ENCODE results near the gene MXRA8.
"Not testable (repeated sequence)": the region's sequence is repeated elsewhere in the genome, so short reads cannot be mapped to it uniquely, and the experiment has no call there.

MXRA8 gene

GRCh38 chr1:1318131-1318652 lies 40.2 kb downstream of the MXRA8 start:
- no peaks in the 10 kb centered on the region for H3K27me3 Mint-ChIP-seq
- H3K4me1 Mint-ChIP-seq (ENCODE audit: low read depth in 2 of 2): peaks cover 3 to 16% of the 10 kb centered on the region in 2 donors
- no peak overlapping the region for H3K27ac Mint-ChIP-seq
- peaks cover 41% of the 10 kb centered on the region for H3K36me3 Mint-ChIP-seq (ENCODE audit: insufficient read depth)
- no peak for DNase-seq
- no peak for ATAC-seq (replicated peaks)
- no peak overlapping the region for H3K4me3 Mint-ChIP-seq
- H3K9me3 Mint-ChIP-seq: no peaks in the 10 kb centered on the region

- no peaks in the 10 kb centered on the region for H3K27me3 Mint-ChIP-seq
- ATAC-seq (replicated peaks): no peak
- H3K36me3 Mint-ChIP-seq (ENCODE audit: insufficient read depth): peaks cover 42% of the 10 kb centered on the region
- DNase-seq: no peak
- no peak overlapping the region for H3K27ac Mint-ChIP-seq
- H3K4me3 Mint-ChIP-seq: no peak overlapping the region
- H3K9me3 Mint-ChIP-seq: no peaks in the 10 kb centered on the region
- H3K4me1 Mint-ChIP-seq (ENCODE audit: low read depth in 2 of 2): peaks cover 0 to 14% of the 10 kb centered on the region in 2 donors
Measured at GRCh38 chr1:1317420-1317819, 40.9 kb downstream of the MXRA8 start.

GRCh38 chr1:1316199-1316598 lies 42.2 kb downstream of the MXRA8 start:
- H3K27me3 Mint-ChIP-seq; ATAC-seq (replicated peaks); H3K4me1 Mint-ChIP-seq (ENCODE audit: low read depth in 2 of 2); H3K4me3 Mint-ChIP-seq; DNase-seq; H3K27ac Mint-ChIP-seq; H3K9me3 Mint-ChIP-seq: not testable (repeated sequence)
- H3K36me3 Mint-ChIP-seq (ENCODE audit: insufficient read depth): peaks cover 46% of the 10 kb centered on the region

GRCh38 chr1:1315435-1315954 lies 42.9 kb downstream of the MXRA8 start:
- no peak for DNase-seq
- no peaks in the 10 kb centered on the region for H3K9me3 Mint-ChIP-seq
- no peak overlapping the region for H3K4me3 Mint-ChIP-seq
- H3K4me1 Mint-ChIP-seq (ENCODE audit: low read depth in 2 of 2): peaks cover 0 to 9% of the 10 kb centered on the region in 2 donors
- H3K36me3 Mint-ChIP-seq (ENCODE audit: insufficient read depth): peaks cover 49% of the 10 kb centered on the region
- ATAC-seq (replicated peaks): no peak
- H3K27ac Mint-ChIP-seq: no peak overlapping the region
- H3K27me3 Mint-ChIP-seq: no peaks in the 10 kb centered on the region

GRCh38 chr1:1314678-1315335 lies 43.5 kb downstream of the MXRA8 start:
- Mint-ChIP-seq H3K4me1 (ENCODE audit: low read depth in 2 of 2) (peaks cover 0 to 9% of the 10 kb centered on the region in 2 donors), H3K4me3 (no peak overlapping the region), H3K36me3 (ENCODE audit: insufficient read depth) (peaks cover 56% of the 10 kb centered on the region), H3K27ac (peak overlapping the region in 1 of 2 donors; percentile 18), H3K9me3 (no peaks in the 10 kb centered on the region), H3K27me3 (no peaks in the 10 kb centered on the region)
- DNase-seq (no peak), ATAC-seq (replicated peaks) (no peak)

GRCh38 chr1:1314237-1314586 lies 44.1 kb downstream of the MXRA8 start:
- no peak for DNase-seq
- H3K27ac Mint-ChIP-seq: peak overlapping the region in 1 of 2 donors; percentile 18
- H3K36me3 Mint-ChIP-seq (ENCODE audit: insufficient read depth): peaks cover 56% of the 10 kb centered on the region
- H3K27me3 Mint-ChIP-seq: no peaks in the 10 kb centered on the region
- H3K4me3 Mint-ChIP-seq: no peak overlapping the region
- H3K9me3 Mint-ChIP-seq: no peaks in the 10 kb centered on the region
- ATAC-seq (replicated peaks): no peak
- peaks cover 0 to 6% of the 10 kb centered on the region in 2 donors for H3K4me1 Mint-ChIP-seq (ENCODE audit: low read depth in 2 of 2)

- H3K4me1 Mint-ChIP-seq (ENCODE audit: low read depth in 2 of 2): peaks cover 0 to 4% of the 10 kb centered on the region in 2 donors
- H3K9me3 Mint-ChIP-seq: no peaks in the 10 kb centered on the region
- DNase-seq: no peak
- H3K27ac Mint-ChIP-seq: peak overlapping the region in 1 of 2 donors; percentile 18
- peaks cover 54% of the 10 kb centered on the region for H3K36me3 Mint-ChIP-seq (ENCODE audit: insufficient read depth)
- H3K4me3 Mint-ChIP-seq: no peak overlapping the region
- H3K27me3 Mint-ChIP-seq: no peaks in the 10 kb centered on the region
- ATAC-seq (replicated peaks): no peak
Measured at GRCh38 chr1:1313500-1314236, 44.7 kb downstream of the MXRA8 start.

GRCh38 chr1:1312450-1313314 lies 45.7 kb downstream of the MXRA8 start:
- DNase-seq: no peak
- Mint-ChIP-seq H3K4me3 (no peak overlapping the region), H3K27me3 (no peaks in the 10 kb centered on the region), H3K36me3 (ENCODE audit: insufficient read depth) (peaks cover 55% of the 10 kb centered on the region), H3K9me3 (no peaks in the 10 kb centered on the region), H3K27ac (peak overlapping the region in 1 of 2 donors; percentile 72), H3K4me1 (ENCODE audit: low read depth in 2 of 2) (peaks cover 0 to 4% of the 10 kb centered on the region in 2 donors)
- ATAC-seq (replicated peaks): no peak

GRCh38 chr1:1311107-1312104 lies 46.9 kb downstream of the MXRA8 start:
- Mint-ChIP-seq H3K27ac (peak overlapping the region in 1 of 2 donors; percentile 82), H3K4me1 (ENCODE audit: low read depth in 2 of 2) (peaks cover 9 to 12% of the 10 kb centered on the region in 2 donors), H3K36me3 (ENCODE audit: insufficient read depth) (peaks cover 53% of the 10 kb centered on the region), H3K27me3 (no peaks in the 10 kb centered on the region), H3K9me3 (no peaks in the 10 kb centered on the region), H3K4me3 (peak overlapping the region in 1 of 2 donors; percentile 43)
- no peak for DNase-seq
- ATAC-seq (replicated peaks): no peak

- H3K4me1 Mint-ChIP-seq (ENCODE audit: low read depth in 2 of 2): peaks cover 17 to 19% of the 10 kb centered on the region in 2 donors
- H3K27ac Mint-ChIP-seq: peak overlapping the region in 1 of 2 donors; percentile 53
- peaks cover 50% of the 10 kb centered on the region for H3K36me3 Mint-ChIP-seq (ENCODE audit: insufficient read depth)
- ATAC-seq (replicated peaks) (no peak), DNase-seq (no peak)
- H3K4me3 Mint-ChIP-seq: peak overlapping the region; percentile 29 to 43
- H3K9me3 Mint-ChIP-seq: no peaks in the 10 kb centered on the region
- H3K27me3 Mint-ChIP-seq: no peaks in the 10 kb centered on the region
Measured at GRCh38 chr1:1310476-1311053, 47.8 kb downstream of the MXRA8 start.

- ATAC-seq (replicated peaks) (no peak), DNase-seq (no peak)
- Mint-ChIP-seq H3K4me3 (peak overlapping the region; percentile 58 to 69), H3K27ac (peak overlapping the region in 1 of 2 donors; percentile 78), H3K4me1 (ENCODE audit: low read depth in 2 of 2) (peaks cover 17 to 19% of the 10 kb centered on the region in 2 donors), H3K27me3 (no peaks in the 10 kb centered on the region), H3K9me3 (no peaks in the 10 kb centered on the region), H3K36me3 (ENCODE audit: insufficient read depth) (peaks cover 48% of the 10 kb centered on the region)
Measured at GRCh38 chr1:1310109-1310385, 48.3 kb downstream of the MXRA8 start.

Data from effector memory CD8-positive, alpha-beta T cell (primary cell).